GM18861 (cell line): Measurements from ENCODE around the gene ANXA2.
A peak's percentile ranks its signal among the peaks of the same experiment; 100 is the strongest.
"Not testable (repeated sequence)": the region's sequence is repeated elsewhere in the genome, so short reads cannot be mapped to it uniquely, and the experiment has no call there.

ENCODE experiments used
- ATAC-seq: cut with Tn5 transposase; IDR thresholded peaks from one replicate; pipeline ENCODE4 v1.9.1; 2021; ENCODE audit not compliant: unreplicated experiment

Gene ANXA2

GRCh38 chr15:60411774-60412425, 14.1 kb upstream of the ANXA2 start:
- no peak for ATAC-seq

DNA sequence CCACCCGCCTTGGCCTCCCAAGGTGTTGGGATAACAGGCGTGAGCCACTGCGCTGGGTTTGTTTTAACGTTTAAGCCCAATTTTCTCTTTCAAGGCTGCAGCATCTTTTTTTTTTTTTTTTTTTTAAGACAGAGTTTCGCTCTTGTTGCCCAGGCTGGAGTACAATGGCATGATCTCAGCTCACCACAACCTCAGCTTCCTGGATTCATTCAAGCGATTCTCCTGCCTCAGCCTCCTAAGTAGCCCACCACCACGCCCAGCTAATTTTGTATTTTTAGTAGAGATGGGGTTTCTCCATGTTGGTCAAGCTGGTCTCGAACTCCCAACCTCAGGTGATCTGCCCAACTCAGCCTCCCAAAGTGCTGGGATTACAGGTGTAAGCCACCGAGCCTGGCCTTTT, 12.6 kb upstream of the ANXA2 start:
- ATAC-seq: not testable (repeated sequence)

DNA sequence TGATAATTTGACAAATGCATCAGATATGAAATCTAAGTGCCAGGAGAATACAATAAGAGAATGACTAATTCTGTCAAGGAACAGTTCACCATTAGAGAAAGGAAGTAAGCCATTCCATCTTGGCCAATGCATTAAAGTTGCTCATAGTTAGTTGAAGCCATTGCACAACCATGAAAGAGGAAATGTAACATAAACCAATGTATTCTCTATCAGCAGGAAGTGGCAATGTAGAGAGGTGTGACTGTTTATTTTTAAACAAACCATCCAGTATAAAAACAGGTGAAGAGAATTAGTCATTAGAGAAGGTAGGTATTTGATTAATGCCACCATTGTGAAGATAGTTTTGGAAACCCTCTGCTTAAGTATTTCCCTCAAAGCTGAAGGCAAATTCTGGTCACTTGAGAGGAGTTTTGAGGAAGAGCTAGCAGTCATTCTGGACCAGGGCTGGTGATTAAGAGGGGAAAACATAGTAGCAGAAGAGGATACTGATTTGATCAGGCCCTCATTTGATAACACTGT, 10.7 kb upstream of the ANXA2 start:
- ATAC-seq: peak; percentile 74

- ATAC-seq: no peak
These were observed 9.6 kb upstream of the ANXA2 start for GRCh38 chr15:60407415-60407805.

DNA sequence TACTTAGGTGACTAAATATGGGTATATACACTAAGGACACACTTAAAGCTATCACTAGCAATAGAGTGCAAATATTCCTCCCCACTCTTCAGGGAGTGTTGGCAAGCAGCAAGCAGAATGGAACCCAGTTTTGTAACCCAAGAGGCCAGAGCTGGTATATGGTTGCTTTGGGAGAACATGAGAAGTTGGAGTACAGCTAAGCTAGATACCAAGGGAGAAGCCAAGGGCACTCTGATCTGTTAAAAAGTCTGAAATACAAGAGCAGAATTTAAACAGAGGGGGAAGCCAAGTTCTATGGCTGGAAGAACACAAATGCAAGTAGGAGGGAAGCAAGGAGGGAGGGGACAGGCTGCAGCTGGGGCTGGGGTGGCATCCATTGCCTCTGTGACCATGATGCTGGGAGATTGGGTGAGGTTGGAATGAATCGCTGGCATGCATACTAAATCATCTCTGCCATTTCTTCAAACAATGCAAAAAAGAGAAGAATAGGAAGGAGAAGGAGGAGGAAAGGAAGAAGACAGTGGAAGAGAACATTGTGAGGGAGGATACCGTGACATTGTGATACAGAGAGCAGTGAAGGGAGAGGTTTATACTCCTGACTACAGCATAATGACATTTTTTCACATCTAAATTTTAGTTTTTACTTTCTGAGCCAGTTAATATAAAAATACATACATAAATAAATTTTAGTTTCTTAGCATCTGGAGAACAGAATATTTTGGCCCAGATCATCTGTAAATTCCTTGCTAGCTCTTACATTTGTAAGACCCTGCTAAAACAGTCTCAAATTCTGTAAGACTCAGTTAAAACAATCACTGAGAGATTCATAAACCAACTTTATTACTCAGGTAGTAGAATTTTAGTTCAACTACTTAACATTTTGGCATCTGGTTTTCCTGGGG, 9.0 kb upstream of the ANXA2 start:
- ATAC-seq: no peak

- no peak for ATAC-seq
These were observed 7.6 kb upstream of the ANXA2 start for GRCh38 chr15:60405399-60405798.

DNA sequence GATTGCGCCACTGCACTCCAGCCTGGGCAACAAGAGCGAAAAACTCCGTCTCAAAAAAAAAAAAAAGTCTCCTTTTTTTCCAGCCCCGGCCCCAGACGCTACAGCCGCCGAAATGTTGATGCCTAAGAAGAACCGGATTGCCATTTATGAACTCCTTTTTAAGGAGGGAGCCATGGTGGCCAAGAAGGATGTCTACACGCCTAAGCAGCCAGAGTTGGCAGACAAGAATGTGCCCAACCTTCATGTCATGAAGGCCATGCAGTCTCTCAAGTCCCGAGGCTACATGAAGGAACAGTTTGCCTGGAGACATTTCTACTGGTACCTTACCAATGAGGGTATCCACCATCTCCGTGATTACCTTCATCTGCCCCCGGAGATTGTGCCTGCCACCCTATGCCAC, 6.6 kb upstream of the ANXA2 start:
- not testable (repeated sequence) for ATAC-seq

- ATAC-seq: no peak
These were observed 3.2 kb upstream of the ANXA2 start for GRCh38 chr15:60400944-60401343.

DNA sequence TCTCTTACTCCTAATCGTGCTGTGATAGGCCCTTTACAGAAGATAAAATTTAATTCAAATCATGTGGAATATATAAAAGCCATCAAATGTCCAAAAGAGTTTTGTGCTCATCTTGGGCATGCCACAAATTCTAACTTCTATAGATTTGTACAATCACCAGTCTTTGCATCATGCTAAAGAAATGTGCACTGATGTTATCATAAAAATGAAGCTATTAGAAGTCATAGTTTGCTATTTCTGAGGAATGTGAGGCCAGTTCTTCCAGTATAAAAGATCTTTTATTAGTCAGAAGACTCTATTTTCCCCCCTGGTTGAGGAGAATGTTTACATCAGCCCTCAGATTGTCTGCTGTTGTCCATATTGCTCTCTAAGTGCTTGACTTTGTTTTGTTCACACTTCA, 2.1 kb upstream of the ANXA2 start:
- no peak for ATAC-seq

DNA sequence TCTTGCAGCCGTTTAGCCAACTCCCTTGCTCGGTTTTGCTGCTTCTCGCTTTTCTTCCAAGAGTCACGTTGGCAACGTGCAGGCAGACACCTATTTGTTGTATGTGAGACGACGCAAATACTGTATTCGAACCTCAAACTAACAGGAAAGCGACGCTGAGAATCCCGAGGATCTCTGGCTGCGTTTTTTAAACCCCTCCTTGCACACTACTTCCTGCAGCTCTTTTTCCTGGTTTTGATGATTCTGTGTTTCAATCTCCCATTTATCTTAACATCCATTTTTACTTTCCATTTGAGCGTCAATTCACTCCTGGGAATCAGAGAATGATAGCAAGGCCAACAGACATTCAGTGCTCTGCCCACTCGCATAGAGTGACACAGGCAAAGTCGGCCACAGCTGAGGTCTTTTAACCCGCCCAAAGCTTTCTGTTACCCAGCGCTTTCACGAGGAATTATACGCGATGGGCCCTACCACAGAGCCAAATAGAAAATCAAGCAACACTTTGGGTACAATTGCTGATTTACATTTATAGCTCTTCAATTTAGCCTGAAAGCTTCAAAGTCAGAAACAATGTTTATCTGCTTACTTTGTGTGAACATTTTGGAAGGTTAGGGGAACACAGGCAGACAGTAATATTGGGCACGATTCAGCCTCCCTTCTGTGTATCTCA, 1.6 kb upstream of the ANXA2 start:
- ATAC-seq: no peak

- ATAC-seq: peak; percentile 71
These were observed 621 bp downstream of the ANXA2 start for GRCh38 chr15:60396958-60397771.

DNA sequence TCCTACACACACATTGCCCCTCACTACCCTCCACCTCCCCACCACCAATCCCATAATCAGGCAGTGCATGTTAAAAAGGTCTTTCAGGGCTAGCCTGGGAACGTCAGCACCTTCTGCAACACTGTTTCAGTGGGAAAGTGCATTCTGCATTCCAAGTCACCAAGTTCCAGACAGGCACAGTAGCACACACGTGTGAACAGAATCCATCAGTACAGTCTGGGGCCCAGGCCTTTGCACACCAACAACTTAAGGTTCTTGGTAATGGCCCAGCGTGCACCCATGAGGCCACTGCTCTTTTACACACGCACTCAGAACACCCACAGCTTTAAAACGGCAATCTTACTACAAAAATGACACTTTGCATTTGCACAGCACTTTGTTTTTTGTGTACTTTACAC, 1.2 kb downstream of the ANXA2 start:
- ATAC-seq: no peak

- ATAC-seq: no peak
These were observed 1.7 kb downstream of the ANXA2 start for GRCh38 chr15:60396100-60396499.

GRCh38 chr15:60395276-60396011, 2.3 kb downstream of the ANXA2 start:
- no peak for ATAC-seq

GRCh38 chr15:60394689-60395097, 3.1 kb downstream of the ANXA2 start:
- ATAC-seq: no peak

DNA sequence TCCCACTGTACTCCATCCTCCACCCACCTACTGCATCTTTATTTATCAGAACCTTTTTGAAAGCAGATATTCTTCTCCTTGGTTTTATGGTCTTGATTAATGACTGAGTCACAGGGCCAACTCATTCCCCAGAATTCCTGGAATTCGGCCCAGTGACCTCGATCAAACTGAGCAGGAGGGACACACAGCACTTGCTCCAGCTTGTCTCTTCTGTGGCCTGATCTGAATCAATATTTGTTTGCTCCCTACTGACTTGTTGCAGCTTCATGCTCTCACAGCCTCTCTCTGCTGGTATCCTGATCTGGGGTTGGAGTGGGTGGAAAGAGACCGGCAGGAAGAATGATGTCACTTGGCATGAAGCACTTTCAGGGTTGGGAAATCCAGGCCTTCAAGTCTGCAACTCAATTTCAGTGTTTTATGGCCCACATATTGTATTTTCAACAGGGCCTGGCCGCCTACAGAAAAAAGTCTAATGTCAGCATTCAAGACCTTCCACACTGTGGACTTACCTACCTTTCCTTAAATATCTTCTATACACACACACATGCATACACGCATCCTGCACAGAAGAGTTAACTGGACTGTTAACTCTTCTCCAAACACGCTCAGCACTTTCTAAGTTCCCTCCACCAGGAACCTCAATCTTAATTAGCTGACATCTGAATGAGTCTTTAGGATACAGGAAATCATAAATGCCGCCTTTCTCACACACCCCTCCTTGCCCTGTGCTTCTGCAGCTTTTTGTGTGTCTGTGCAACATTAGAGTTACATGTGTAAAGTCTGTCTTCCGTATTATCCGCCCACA, 4.6 kb downstream of the ANXA2 start:
- no peak for ATAC-seq

DNA sequence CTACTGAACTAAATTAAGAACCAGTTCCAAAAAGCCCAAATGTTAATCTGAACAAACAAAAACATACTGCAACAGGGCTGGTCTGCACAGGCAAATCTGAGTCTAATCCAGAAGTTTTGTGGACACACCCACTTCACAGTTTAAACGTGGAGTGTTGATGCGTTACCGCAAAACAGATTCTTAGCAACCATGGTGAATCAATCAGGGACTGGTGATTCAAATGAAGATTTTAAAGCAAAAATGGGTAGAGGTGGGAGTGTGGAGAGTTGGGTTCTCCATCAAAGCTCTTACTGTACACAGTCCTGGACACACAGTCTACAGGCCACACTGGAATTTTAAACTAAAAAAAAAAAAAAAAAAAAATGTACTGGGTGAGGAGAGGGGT, 5.2 kb downstream of the ANXA2 start:
- no peak for ATAC-seq

DNA sequence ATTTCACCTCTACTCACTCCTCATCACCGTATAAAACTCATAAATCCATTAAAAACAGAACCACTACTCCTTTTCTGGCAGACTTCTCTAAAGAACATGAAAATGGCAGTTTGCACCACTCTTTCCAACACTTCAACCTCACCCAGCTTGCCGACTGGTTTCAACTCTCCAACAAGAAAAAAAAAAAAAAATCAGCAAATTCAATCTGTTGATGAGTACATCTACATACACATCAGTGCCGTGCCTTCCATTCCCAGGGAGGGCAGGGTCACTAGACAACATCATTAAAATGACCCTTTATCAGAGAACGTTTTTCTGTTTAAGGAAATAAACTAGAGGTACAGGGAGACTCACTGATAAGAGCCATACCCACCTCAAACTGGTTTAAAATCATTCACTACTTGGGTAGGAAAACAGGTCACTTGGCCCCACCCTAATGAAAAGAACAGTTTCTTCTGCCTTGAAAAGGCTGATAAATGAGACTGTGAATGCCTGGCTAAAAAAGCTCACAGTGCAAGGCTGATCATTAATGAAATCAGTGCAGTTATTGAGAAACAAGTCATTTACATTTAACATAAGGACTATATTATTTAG, 6.0 kb downstream of the ANXA2 start:
- no peak for ATAC-seq
